Measurements from ENCODE around the gene HTR5A. TPM values are rescaled to one million over a fixed set of nuclear protein-coding genes. Genes with fewer than 3 reads are reported as not detected.

HTR5A gene
- total RNA-seq, 4 donors from 2014 or later, result not detected

- Histone ChIP-seq H3K36me3 (no peaks in the 10 kb centered on the region), H3K4me3 (no peak overlapping the region), H3K27ac (no peak overlapping the region), H3K4me1 (no peaks in the 10 kb centered on the region), H3K9me3 (no peaks in the 10 kb centered on the region), H3K27me3 (no peaks in the 10 kb centered on the region)
- TF ChIP-seq CTCF (IDR thresholded peaks at IDR 0.05) (no peak), POLR2A (IDR thresholded peaks at IDR 0.05) (no peak)
- no peak for DNase-seq
- intact Hi-C loops (cut with DNase I; ENCODE audit: low total_unique reads), result no loop called here
These were observed 38.2 kb downstream of the HTR5A start for GRCh38 chr7:155108144-155108901.

GRCh38 chr7:155109121-155109520, 39.0 kb downstream of the HTR5A start:
- H3K27me3 ChIP-seq, result no peaks in the 10 kb centered on the region
- no peaks in the 10 kb centered on the region for H3K9me3 ChIP-seq
- TF ChIP-seq POLR2A (IDR thresholded peaks at IDR 0.05) (no peak), CTCF (IDR thresholded peaks at IDR 0.05) (no peak)
- no peak for DNase-seq
- H3K4me1 ChIP-seq, result no peaks in the 10 kb centered on the region
- intact Hi-C loops (cut with DNase I; ENCODE audit: low total_unique reads), result no loop called here
- no peak overlapping the region for H3K4me3 ChIP-seq
- H3K27ac ChIP-seq, result no peak overlapping the region
- no peaks in the 10 kb centered on the region for H3K36me3 ChIP-seq

GRCh38 chr7:155115288-155115687, 45.2 kb downstream of the HTR5A start:
- no peak overlapping the region for H3K27ac ChIP-seq
- TF ChIP-seq POLR2A (IDR thresholded peaks at IDR 0.05) (no peak), CTCF (IDR thresholded peaks at IDR 0.05) (no peak)
- intact Hi-C loops (cut with DNase I; ENCODE audit: low total_unique reads), result no loop called here
- H3K27me3 ChIP-seq, result no peaks in the 10 kb centered on the region
- no peaks in the 10 kb centered on the region for H3K4me1 ChIP-seq
- no peaks in the 10 kb centered on the region for H3K9me3 ChIP-seq
- H3K4me3 ChIP-seq, result no peak overlapping the region
- no peak for DNase-seq
- no peaks in the 10 kb centered on the region for H3K36me3 ChIP-seq

GRCh38 chr7:155119801-155120382, 49.8 kb downstream of the HTR5A start:
- no peak for TF ChIP-seq POLR2A (IDR thresholded peaks at IDR 0.05)
- TF ChIP-seq CTCF (IDR thresholded peaks at IDR 0.05), result no peak
- no peak overlapping the region for H3K27ac ChIP-seq
- intact Hi-C loops (cut with DNase I; ENCODE audit: low total_unique reads), result no loop called here
- H3K4me3 ChIP-seq, result no peak overlapping the region
- no peaks in the 10 kb centered on the region for H3K27me3 ChIP-seq
- no peak for DNase-seq
- no peaks in the 10 kb centered on the region for H3K9me3 ChIP-seq
- H3K4me1 ChIP-seq, result no peaks in the 10 kb centered on the region
- no peaks in the 10 kb centered on the region for H3K36me3 ChIP-seq

- Histone ChIP-seq H3K27ac (no peak overlapping the region), H3K4me3 (no peak overlapping the region), H3K36me3 (no peaks in the 10 kb centered on the region), H3K27me3 (no peaks in the 10 kb centered on the region), H3K4me1 (no peaks in the 10 kb centered on the region), H3K9me3 (no peaks in the 10 kb centered on the region)
- TF ChIP-seq POLR2A (IDR thresholded peaks at IDR 0.05) (no peak), CTCF (IDR thresholded peaks at IDR 0.05) (no peak)
- intact Hi-C loops (cut with DNase I; ENCODE audit: low total_unique reads), result no loop called here
- no peak for DNase-seq
These were observed 50.3 kb downstream of the HTR5A start for GRCh38 chr7:155120460-155120859.

Data from uterus (tissue), 4 donors.